Measurements from ENCODE around the gene RNF111.

DNA sequence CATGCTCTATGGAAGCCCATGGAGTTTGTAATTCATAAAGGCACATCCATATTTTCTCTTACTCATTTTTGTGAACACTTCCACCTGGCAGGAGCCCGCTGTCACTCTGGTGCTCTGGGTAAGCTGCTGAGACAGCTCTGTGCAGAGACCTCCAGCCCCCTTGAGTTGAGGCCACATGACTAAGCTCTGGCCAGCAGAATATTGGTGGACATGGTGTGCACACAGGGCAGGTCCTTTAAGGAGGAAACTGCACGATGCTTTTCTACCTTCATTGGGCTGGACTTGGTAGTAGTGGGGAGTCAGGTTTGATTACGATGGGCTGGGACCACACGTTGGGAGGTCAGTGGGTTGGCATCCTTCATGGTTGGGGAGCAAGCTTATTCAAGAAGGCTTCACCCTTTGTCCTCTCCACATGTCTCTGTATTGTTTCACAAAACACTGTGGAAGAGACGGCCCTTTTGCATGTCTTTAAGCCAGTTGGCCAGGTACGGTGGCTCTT lies 146.5 kb downstream of the RNF111 start:
- TF ChIP-seq, protein P1, sequence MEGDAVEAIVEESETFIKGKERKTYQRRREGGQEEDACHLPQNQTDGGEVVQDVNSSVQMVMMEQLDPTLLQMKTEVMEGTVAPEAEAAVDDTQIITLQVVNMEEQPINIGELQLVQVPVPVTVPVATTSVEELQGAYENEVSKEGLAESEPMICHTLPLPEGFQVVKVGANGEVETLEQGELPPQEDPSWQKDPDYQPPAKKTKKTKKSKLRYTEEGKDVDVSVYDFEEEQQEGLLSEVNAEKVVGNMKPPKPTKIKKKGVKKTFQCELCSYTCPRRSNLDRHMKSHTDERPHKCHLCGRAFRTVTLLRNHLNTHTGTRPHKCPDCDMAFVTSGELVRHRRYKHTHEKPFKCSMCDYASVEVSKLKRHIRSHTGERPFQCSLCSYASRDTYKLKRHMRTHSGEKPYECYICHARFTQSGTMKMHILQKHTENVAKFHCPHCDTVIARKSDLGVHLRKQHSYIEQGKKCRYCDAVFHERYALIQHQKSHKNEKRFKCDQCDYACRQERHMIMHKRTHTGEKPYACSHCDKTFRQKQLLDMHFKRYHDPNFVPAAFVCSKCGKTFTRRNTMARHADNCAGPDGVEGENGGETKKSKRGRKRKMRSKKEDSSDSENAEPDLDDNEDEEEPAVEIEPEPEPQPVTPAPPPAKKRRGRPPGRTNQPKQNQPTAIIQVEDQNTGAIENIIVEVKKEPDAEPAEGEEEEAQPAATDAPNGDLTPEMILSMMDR (IDR thresholded peaks at IDR 0.05), result no peak
- TF ChIP-seq POLR2A (IDR thresholded peaks at IDR 0.05), result no peak
- no peak for TF ChIP-seq POLR2AphosphoS5 (IDR thresholded peaks at IDR 0.05)
